ENCODE data around the gene DUSP7.

Gene DUSP7

DNA sequence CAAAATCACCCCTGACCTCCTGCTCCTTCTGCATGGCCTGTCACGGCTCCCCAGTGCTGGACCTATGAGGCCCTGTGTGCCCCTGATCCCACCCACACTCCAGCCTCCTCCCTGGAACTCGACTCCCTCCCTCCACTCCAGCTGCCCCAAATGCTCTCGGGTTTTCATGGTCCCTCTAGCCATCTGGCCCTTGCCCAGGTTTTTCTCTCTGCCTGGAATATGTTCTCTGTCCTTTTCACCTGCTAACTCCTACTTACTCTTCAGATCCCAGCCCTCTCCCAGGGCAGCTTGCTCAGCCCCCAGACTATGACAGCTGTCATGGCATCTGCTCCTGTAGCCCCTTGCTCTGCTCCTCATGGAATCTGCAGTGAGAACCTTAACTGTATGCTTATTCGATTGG, 30.3 kb downstream of the DUSP7 start:
- DNase-seq (ENCODE audit: low spot score) = no peak

- DNase-seq (ENCODE audit: low spot score) = no peak
These were observed 30.9 kb downstream of the DUSP7 start for GRCh38 chr3:52025453-52025852.

DNA sequence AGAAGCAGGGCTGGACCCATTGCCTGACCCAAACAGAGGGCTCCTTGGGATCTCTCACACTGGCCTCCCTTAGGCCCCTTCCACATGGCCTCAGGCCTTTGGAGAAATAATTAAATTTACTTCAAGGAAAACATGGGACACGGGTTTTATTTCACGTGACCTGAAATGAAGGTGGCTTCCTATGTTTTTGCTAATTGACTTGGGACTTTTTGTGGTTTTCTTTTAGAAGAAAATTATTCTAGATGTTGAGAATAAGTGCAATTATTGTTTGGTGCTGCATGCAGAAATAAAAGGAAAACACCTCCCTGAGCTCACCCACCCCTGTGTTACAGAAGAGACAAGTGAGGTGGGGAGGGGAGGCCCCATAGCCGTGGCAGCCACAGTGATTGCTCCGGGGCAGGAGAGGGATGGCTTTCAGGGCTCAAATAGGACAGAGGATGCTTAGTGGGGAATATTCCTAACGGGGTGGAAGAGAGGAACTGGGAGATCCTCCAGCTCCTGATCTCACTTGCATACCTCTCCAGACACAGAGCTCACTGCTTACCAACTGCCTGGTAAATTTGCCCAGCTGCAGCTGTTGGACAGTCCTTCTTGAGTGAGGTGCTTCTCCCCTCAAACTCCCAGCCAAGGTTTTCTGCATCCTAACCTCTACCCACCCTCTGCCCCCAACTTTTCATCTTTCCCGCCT, 31.5 kb downstream of the DUSP7 start:
- no peak for DNase-seq (ENCODE audit: low spot score)

GRCh38 chr3:52023860-52024764, 32.3 kb downstream of the DUSP7 start:
- DNase-seq (ENCODE audit: low spot score) = no peak

DNA sequence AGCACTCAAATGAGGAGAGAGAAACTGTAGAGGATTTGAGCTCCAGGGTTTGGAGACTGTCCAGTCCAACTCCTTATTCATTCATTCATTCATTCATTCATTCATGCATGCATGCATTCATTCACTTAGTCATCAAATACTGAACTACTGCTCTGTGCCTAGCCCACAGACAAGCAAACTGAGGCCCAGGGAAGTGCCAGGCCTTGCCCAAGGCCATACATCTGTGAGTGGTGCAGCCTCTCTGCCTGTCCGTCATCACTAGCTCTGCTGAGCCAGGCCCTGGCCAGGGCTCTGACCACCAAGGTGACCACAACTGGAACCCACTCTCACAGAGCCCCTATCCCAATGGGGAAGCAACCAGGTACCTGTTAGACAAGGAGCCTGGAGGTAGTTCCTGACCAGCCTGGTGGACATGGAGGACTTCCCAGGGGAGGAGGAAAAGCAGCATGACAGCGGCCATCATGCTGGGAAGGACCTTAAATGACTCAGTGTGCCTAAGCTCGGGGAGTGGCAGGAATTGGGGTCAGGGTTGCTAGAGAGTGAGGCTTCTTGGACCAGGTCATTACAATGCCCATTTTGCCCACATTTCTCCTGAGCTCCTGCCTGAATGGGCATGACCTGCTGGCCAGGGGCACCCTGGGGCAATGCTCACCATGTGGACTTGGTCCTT, 33.1 kb downstream of the DUSP7 start:
- DNase-seq (ENCODE audit: low spot score) = no peak

DNA sequence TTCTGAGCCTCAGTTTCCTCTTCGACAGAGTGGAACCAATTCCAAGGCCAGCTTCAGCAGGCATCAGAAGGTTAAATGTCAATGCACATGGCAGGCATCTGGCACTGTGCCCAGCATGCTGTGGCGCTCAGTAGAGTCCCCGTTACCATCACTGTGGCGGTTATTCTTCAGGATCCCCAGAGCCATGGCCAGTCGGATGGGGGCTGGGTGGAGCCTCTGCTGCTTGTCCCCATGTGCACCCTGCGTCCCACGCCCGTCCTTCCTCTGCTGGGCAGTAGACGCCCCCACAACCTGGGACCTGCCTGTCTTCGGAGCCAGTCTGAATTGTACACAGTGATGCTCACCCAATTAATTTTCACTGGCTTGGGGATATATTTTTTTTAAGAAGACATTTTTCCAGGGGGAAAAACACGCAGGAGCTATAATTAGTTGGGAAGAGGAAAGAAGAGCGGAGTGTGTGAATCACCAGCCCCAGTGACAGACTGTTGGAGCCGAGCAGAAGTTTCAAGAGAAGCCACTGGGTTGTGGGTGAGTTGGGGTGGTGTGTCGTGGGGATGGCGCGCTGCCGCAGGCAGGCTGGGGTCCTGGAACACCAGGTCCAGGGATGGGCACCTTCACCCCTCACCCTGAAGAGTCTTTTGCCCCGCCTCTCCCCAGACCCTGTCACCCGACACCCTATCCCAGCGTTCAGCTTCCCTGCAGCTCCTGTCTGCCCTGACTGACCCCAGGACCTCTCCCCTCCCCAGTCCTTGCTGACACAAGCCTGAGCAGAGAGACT, 33.9 kb downstream of the DUSP7 start:
- DNase-seq (ENCODE audit: low spot score) = peak; percentile 66

DNA sequence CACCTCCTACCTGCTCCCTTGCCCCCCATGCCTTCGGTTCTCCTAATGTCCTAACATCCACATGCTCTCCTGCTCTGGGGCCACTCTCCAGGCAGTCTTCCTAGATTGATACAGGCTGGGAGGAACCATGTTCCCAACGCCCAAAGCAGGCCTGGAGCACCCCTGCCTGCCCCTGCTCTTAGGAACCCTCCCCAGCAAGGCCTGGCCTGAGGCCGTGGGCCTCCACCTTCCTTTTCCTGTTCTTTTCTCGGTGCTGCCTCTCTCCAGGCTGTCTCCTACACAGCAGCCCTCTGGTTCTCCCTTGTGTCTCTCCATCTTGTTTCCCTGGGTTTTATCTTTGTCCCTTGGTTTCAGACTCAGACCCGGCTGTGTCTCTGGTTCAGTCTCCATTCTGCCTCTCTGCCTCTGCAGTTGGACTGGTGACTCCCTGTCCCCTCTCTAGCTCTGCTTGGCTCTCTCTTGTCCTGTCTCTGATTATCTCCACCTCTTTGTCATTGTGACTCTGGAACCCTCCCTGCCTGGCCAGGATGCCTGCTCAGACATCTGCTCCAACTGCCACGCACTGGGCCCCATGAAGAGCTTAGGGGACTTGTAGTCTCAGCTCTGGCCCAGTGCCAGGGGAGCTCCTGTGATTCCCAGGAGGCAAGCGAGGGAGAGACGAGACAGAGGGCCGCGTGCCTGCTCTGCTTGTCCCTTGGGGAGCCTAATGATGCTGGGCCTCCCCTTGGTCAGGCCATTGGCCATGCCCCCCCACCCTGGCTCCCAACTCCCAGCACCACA, 34.7 kb downstream of the DUSP7 start:
- no peak for DNase-seq (ENCODE audit: low spot score)

DNA sequence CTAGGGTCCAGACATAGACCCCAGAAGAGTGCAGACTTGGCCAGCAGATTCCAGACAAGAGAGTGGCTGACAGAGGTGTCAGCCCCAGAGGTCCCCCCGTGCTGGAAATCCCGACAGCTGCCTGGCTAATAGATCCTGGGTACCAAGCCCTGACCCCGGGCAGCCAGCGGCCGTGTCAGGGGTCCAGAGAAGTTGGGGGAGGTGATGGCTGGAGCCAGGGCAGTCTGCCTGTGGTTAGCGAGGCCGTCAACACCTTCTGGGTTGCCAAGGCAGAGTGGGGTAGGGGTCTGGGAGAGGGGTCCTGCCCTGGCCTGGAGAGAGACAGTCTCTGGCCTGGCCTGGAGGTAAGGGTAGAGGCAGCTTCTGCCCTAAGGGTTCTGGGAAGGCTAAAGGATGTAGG, 35.6 kb downstream of the DUSP7 start:
- no peak for DNase-seq (ENCODE audit: low spot score)

GRCh38 chr3:52019352-52020080, 36.9 kb downstream of the DUSP7 start:
- DNase-seq (ENCODE audit: low spot score) = no peak

DNA sequence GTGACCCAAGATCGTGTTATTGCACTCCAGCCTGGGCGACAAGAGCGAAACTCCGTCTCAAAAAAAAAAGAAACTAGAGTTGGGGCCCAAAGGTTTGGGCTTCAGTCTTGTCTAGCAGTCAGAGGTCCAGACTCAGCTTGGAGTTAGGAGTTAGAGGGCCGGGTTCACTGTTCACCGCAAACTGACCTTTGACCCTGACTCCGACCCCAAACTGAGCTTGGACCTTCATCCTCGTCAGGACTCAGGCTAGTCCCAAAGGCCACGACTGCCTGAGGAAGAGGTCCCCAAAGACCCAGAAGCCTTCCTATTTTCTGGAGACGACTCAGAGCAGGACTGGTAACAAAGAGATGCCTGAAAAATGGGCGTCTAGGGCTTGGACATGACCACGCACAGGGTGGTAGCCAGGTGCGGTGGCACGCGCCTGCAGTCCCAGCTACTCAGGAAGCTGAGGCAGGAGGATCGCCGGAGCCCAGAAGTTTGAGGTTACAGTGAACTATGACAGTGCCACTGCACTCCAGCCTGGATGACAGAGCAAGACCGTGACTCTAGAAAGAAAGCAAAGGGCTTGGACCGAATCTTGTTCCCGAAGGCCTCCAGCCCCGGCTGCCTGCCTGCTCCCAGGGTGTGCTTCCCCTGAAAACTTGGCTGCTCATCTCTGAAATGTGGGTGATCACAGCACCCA, 37.9 kb downstream of the DUSP7 start:
- no peak for DNase-seq (ENCODE audit: low spot score)

DNA sequence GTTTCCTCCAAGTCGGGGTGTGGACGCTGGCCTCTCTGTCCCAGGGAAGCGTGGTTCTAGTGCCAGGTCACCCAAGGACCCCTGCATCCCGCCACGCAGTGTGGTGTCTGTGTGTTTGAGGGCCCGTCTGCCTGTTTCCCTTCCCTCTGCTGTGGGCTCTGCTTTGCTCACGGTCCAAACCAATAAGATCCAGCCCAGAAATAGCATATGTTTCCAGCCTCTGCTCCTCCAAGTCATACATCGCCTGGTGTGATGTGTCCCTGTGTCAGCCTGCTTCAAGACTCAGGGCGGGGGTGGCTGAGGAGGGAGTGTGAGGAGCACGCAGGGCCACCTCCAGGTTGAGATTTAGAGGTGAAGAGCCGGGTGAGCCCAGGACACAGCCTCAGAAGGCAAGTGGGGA, 38.8 kb downstream of the DUSP7 start:
- no peak for DNase-seq (ENCODE audit: low spot score)

- no peak for DNase-seq (ENCODE audit: low spot score)
These were observed 40.7 kb downstream of the DUSP7 start for GRCh38 chr3:52015438-52016228.

DNA sequence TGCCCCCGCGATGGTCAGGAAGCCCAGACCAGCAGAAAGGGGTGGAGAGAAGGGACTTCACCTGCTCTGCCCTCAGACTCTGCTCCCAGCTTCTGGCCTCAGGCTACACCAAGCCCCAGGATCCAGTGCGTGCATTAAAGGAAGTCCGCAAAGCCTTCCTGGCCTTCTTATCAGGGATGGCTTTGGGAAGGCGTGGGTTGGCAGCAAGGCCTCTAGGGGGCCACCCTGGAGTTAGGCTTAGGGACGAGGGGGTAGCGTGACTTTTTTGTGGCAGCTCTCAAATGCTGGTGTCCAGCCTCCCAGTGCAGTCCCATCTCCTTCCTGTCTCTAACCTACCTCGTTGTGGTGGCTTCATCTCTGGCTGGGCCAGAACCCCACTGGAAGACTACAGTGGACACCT, 41.8 kb downstream of the DUSP7 start:
- peak; percentile 35 for DNase-seq (ENCODE audit: low spot score)

DNA sequence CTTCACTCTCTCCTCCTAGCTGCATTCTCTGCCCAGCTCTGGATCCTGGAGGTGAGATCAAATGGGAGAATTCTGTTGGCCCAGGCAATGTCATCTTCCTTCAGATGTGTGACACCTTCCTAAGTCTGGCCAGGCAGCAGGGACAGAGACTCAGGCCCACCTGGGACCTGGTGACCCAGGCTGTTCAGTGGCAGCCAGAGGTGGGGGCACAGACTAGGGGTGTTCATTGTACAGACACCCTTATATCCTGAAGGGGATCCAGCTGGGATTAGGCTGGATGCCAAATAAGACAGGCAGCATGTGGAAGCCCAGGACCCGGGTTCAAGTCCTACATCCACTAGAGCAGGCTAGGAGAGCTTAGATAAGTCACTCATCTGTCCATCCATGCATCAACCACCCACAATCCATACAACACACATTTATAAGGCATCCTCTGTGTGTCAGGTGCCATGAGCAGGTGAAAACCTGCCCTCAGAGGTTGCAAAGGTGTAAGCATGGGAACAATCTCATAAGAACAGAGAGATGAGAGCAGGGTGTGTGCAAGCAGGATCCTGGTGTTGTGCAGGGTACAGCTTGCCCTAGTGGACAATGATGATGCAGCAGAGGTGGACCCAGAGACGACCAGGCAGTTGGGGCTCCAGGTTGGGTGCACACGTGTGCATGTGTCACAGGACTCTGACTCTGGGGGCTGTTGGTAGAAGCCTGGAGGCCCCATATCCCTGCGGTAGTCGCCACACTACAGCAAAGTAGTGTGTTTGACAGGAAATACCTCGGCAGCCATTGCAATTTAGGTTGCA, 42.4 kb downstream of the DUSP7 start:
- no peak for DNase-seq (ENCODE audit: low spot score)

GRCh38 chr3:52012699-52013098, 43.7 kb downstream of the DUSP7 start:
- no peak for DNase-seq (ENCODE audit: low spot score)

DNA sequence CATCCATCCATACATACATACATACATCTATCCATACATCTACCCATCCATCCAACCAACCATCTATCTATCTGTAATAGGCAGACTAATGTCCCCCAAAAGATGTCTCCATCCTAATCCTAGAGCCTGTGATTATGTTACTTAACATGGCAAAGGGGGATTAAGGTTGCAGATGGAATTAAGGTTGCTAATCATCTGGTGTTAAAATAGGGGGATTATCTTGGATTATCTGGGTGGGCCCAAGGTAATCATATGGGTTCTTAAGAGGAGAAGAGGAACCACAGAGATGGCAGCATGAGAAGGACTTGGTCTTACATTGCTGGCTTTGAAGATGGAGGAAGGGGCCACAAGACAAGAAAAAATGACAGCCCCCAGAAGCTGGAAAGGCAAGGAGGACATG, 45.9 kb downstream of the DUSP7 start:
- no peak for DNase-seq (ENCODE audit: low spot score)

GRCh38 chr3:52007291-52007690, 49.1 kb downstream of the DUSP7 start:
- DNase-seq (ENCODE audit: low spot score) = no peak

DNA sequence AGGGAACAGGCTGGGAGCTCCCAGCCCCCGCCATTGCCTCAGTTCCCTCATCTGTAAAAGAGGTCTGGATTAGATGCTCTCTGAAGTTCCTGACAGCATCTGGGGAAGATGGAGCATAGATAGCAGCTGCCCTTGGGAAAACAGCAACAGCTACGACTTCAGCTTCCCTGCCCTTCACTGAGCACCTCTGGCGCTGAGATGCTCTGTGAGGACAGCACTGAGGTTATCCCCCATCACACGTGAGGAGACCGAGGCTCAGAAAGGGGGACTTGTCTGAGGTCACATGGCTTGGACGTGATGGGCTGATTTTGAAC, 49.6 kb downstream of the DUSP7 start:
- no peak for DNase-seq (ENCODE audit: low spot score)
